Central memory CD8-positive, alpha-beta T cell (primary cell): ENCODE measurements around the gene PTPRM.
A peak's percentile ranks its signal among the peaks of the same experiment; 100 is the strongest.

Source experiments
- ATAC-seq: fragments of 150-1000 bp; cut with Tn5 transposase; replicated peaks from 2 replicates; pipeline ENCODE4 v1.10.0; 2022; ENCODE audit warnings: mild to moderate bottlenecking, moderate FRiP score, moderate number of reproducible peaks; ENCODE audit not compliant: poor library complexity, severe bottlenecking; ENCODE audit errors: extremely low read depth
- DNase-seq, 2 donors: peaks; one replicate each; pipeline ENCODE4 v3.0.0; 2021; ENCODE audit warnings: low spot score in 2 of 2
- H3K27ac Mint-ChIP-seq: one replicate; pipeline ENCODE4 v1.8.0; 2022; ENCODE audit warnings: low read depth, mild to moderate bottlenecking, moderate library complexity, mixed read lengths
- H3K27me3 Mint-ChIP-seq: one replicate; pipeline ENCODE4 v1.8.0; 2022; ENCODE audit warnings: mixed read lengths
- H3K36me3 Mint-ChIP-seq: one replicate; pipeline ENCODE4 v1.8.0; 2022; ENCODE audit warnings: mild to moderate bottlenecking, moderate library complexity, mixed read lengths; ENCODE audit not compliant: insufficient read depth
- H3K4me1 Mint-ChIP-seq: one replicate; pipeline ENCODE4 v1.8.0; 2022; ENCODE audit warnings: mixed read lengths
- H3K4me3 Mint-ChIP-seq: one replicate; pipeline ENCODE4 v1.8.0; 2022; ENCODE audit warnings: mild to moderate bottlenecking, moderate library complexity, mixed read lengths
- H3K9me3 Mint-ChIP-seq: one replicate; pipeline ENCODE4 v1.8.0; 2022; ENCODE audit warnings: mixed read lengths

Gene PTPRM

GRCh38 chr18:7890075-7890474 is 323.0 kb downstream of the PTPRM start:
- ATAC-seq: no peak
- no peaks in the 10 kb centered on the region for H3K27me3 Mint-ChIP-seq
- no peaks in the 10 kb centered on the region for H3K36me3 Mint-ChIP-seq
- H3K27ac Mint-ChIP-seq: no peak overlapping the region
- no peaks in the 10 kb centered on the region for H3K9me3 Mint-ChIP-seq
- H3K4me3 Mint-ChIP-seq: no peak overlapping the region
- H3K4me1 Mint-ChIP-seq: peaks cover 14% of the 10 kb centered on the region
- DNase-seq: no peak

GRCh38 chr18:7892556-7892955 is 325.4 kb downstream of the PTPRM start:
- no peaks in the 10 kb centered on the region for H3K27me3 Mint-ChIP-seq
- no peaks in the 10 kb centered on the region for H3K9me3 Mint-ChIP-seq
- H3K4me1 Mint-ChIP-seq: no peaks in the 10 kb centered on the region
- H3K27ac Mint-ChIP-seq: no peak overlapping the region
- DNase-seq (no peak), ATAC-seq (no peak)
- no peaks in the 10 kb centered on the region for H3K36me3 Mint-ChIP-seq
- no peak overlapping the region for H3K4me3 Mint-ChIP-seq

DNA sequence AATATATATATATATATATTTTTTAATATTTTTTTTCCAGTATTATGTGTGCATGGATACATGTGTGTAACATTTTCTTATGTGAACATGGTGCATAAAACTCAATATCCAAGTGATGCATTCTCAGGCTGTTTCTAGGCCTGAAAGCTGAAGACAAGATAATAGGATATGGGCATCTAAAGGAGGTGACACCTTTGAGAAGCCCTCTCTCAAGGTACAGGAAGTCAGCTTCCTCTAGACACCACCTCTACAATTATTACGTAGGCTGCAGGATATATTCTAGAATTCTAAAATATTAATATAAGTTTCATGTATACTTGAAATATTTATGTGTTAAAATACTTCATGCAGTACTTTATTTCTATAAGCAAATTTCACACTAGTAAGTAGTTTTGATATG is 327.5 kb downstream of the PTPRM start:
- H3K4me3 Mint-ChIP-seq: no peak overlapping the region
- DNase-seq (no peak), ATAC-seq (peak; percentile 54)
- no peaks in the 10 kb centered on the region for H3K9me3 Mint-ChIP-seq
- H3K4me1 Mint-ChIP-seq: no peaks in the 10 kb centered on the region
- H3K27ac Mint-ChIP-seq: no peak overlapping the region
- H3K36me3 Mint-ChIP-seq: no peaks in the 10 kb centered on the region
- no peaks in the 10 kb centered on the region for H3K27me3 Mint-ChIP-seq

- ATAC-seq: no peak
- DNase-seq: no peak
- Mint-ChIP-seq H3K4me3 (no peak overlapping the region), H3K36me3 (no peaks in the 10 kb centered on the region), H3K9me3 (no peaks in the 10 kb centered on the region), H3K4me1 (no peaks in the 10 kb centered on the region), H3K27me3 (no peaks in the 10 kb centered on the region), H3K27ac (no peak overlapping the region)
Observed at GRCh38 chr18:7895346-7895745, 328.2 kb downstream of the PTPRM start.

GRCh38 chr18:7896161-7896560 is 329.0 kb downstream of the PTPRM start:
- Mint-ChIP-seq H3K4me3 (no peak overlapping the region), H3K36me3 (no peaks in the 10 kb centered on the region), H3K27ac (no peak overlapping the region), H3K9me3 (no peaks in the 10 kb centered on the region), H3K27me3 (no peaks in the 10 kb centered on the region), H3K4me1 (no peaks in the 10 kb centered on the region)
- ATAC-seq: peak; percentile 69
- peak in 1 of 2 donors; percentile 32 for DNase-seq

DNA sequence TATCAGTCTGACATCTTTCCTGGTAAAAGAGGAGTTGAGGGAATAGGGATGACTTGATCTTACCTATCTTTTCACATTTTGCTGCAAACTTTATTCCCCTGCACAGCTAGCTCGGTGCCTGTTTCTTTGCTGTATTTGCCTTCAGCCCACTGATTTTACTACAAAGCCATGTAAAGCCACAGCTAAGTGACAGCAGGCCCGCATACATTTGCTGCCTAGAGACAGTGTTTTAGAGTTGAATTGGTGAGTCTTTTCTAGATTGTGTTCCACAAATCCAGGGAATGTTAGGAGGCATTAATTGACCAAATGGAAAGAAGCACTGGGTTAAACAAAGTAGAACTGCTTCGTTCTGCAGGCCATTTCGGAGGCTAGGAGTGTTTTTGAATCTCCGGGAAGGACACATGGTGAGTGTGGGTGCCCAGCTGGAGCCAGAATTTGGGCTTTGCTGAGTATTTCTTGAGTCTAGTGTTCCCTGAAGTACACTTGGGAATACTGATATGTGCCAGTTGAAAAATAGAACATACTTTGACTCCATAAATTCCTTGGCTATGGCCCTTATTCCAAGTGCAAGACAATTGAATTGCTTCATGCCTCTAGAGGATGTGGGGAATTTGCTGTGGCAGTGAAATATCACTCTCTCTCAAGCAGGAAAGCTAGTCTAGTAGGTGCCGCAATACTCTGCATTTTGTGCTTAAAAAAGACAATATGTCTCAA is 329.8 kb downstream of the PTPRM start:
- H3K9me3 Mint-ChIP-seq: no peaks in the 10 kb centered on the region
- no peak for ATAC-seq
- H3K36me3 Mint-ChIP-seq: no peaks in the 10 kb centered on the region
- no peak overlapping the region for H3K4me3 Mint-ChIP-seq
- no peaks in the 10 kb centered on the region for H3K27me3 Mint-ChIP-seq
- H3K27ac Mint-ChIP-seq: no peak overlapping the region
- no peak for DNase-seq
- no peaks in the 10 kb centered on the region for H3K4me1 Mint-ChIP-seq

- no peaks in the 10 kb centered on the region for H3K4me1 Mint-ChIP-seq
- no peaks in the 10 kb centered on the region for H3K36me3 Mint-ChIP-seq
- peaks cover 5% of the 10 kb centered on the region for H3K9me3 Mint-ChIP-seq
- H3K27me3 Mint-ChIP-seq: no peaks in the 10 kb centered on the region
- H3K4me3 Mint-ChIP-seq: no peak overlapping the region
- H3K27ac Mint-ChIP-seq: no peak overlapping the region
- DNase-seq: no peak
- ATAC-seq: no peak
Observed at GRCh38 chr18:7898181-7898580, 331.1 kb downstream of the PTPRM start.

- no peak for DNase-seq
- no peaks in the 10 kb centered on the region for H3K36me3 Mint-ChIP-seq
- H3K9me3 Mint-ChIP-seq: peaks cover 5% of the 10 kb centered on the region
- H3K27me3 Mint-ChIP-seq: no peaks in the 10 kb centered on the region
- no peak for ATAC-seq
- H3K4me1 Mint-ChIP-seq: no peaks in the 10 kb centered on the region
- H3K4me3 Mint-ChIP-seq: no peak overlapping the region
- no peak overlapping the region for H3K27ac Mint-ChIP-seq
Observed at GRCh38 chr18:7899078-7899477, 332.0 kb downstream of the PTPRM start.

- H3K4me1 Mint-ChIP-seq: no peaks in the 10 kb centered on the region
- peaks cover 5% of the 10 kb centered on the region for H3K9me3 Mint-ChIP-seq
- no peak overlapping the region for H3K27ac Mint-ChIP-seq
- no peak for ATAC-seq
- no peak overlapping the region for H3K4me3 Mint-ChIP-seq
- DNase-seq: no peak
- H3K27me3 Mint-ChIP-seq: no peaks in the 10 kb centered on the region
- H3K36me3 Mint-ChIP-seq: no peaks in the 10 kb centered on the region
Observed at GRCh38 chr18:7900091-7900490, 333.0 kb downstream of the PTPRM start.

GRCh38 chr18:7901657-7902056 is 334.5 kb downstream of the PTPRM start:
- H3K27me3 Mint-ChIP-seq: no peaks in the 10 kb centered on the region
- H3K4me1 Mint-ChIP-seq: no peaks in the 10 kb centered on the region
- peaks cover 5% of the 10 kb centered on the region for H3K9me3 Mint-ChIP-seq
- no peak overlapping the region for H3K27ac Mint-ChIP-seq
- no peaks in the 10 kb centered on the region for H3K36me3 Mint-ChIP-seq
- no peak for DNase-seq
- no peak overlapping the region for H3K4me3 Mint-ChIP-seq
- ATAC-seq: no peak

- no peaks in the 10 kb centered on the region for H3K27me3 Mint-ChIP-seq
- no peak overlapping the region for H3K27ac Mint-ChIP-seq
- ATAC-seq: no peak
- H3K9me3 Mint-ChIP-seq: peaks cover 5% of the 10 kb centered on the region
- DNase-seq: no peak
- H3K4me1 Mint-ChIP-seq: no peaks in the 10 kb centered on the region
- H3K36me3 Mint-ChIP-seq: no peaks in the 10 kb centered on the region
- no peak overlapping the region for H3K4me3 Mint-ChIP-seq
Observed at GRCh38 chr18:7902399-7902839, 335.3 kb downstream of the PTPRM start.

- ATAC-seq (no peak), DNase-seq (no peak)
- Mint-ChIP-seq H3K4me3 (no peak overlapping the region), H3K27me3 (no peaks in the 10 kb centered on the region), H3K4me1 (no peaks in the 10 kb centered on the region), H3K36me3 (no peaks in the 10 kb centered on the region), H3K27ac (no peak overlapping the region), H3K9me3 (peaks cover 5% of the 10 kb centered on the region)
Observed at GRCh38 chr18:7904529-7904928, 337.4 kb downstream of the PTPRM start.

- ATAC-seq (no peak), DNase-seq (no peak)
- H3K9me3 Mint-ChIP-seq: no peaks in the 10 kb centered on the region
- no peaks in the 10 kb centered on the region for H3K27me3 Mint-ChIP-seq
- H3K27ac Mint-ChIP-seq: no peak overlapping the region
- no peak overlapping the region for H3K4me3 Mint-ChIP-seq
- no peaks in the 10 kb centered on the region for H3K36me3 Mint-ChIP-seq
- no peaks in the 10 kb centered on the region for H3K4me1 Mint-ChIP-seq
Observed at GRCh38 chr18:7908681-7909299, 341.7 kb downstream of the PTPRM start.
